Measurements from ENCODE around the gene RNF126.
"Not testable (repeated sequence)": the region's sequence is repeated elsewhere in the genome, so short reads cannot be mapped to it uniquely, and the experiment has no call there.

Gene RNF126

DNA sequence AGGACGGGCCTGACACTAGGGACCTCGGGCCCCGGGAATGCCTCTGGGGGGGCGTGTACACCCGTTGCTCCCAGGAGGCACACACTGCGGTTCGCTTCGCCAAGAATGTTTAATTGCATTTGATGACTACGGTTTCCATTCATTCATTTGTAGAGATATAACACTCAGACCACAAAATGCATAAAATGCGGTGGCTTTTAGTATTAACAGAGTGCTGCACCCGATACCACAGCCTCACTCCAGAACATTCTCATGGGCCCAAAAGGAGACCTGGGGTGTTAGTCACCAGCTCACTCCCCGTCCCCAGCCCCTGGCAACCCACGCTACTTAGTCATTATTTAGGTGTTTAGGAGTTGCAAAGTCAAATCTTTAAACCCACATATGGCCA is 51.5 kb downstream of the RNF126 start:
- no peak for DNase-seq (ENCODE audit: low read depth)

- no peak for DNase-seq (ENCODE audit: low read depth)
Measured at GRCh38 chr19:610801-611480, 52.1 kb downstream of the RNF126 start.

DNA sequence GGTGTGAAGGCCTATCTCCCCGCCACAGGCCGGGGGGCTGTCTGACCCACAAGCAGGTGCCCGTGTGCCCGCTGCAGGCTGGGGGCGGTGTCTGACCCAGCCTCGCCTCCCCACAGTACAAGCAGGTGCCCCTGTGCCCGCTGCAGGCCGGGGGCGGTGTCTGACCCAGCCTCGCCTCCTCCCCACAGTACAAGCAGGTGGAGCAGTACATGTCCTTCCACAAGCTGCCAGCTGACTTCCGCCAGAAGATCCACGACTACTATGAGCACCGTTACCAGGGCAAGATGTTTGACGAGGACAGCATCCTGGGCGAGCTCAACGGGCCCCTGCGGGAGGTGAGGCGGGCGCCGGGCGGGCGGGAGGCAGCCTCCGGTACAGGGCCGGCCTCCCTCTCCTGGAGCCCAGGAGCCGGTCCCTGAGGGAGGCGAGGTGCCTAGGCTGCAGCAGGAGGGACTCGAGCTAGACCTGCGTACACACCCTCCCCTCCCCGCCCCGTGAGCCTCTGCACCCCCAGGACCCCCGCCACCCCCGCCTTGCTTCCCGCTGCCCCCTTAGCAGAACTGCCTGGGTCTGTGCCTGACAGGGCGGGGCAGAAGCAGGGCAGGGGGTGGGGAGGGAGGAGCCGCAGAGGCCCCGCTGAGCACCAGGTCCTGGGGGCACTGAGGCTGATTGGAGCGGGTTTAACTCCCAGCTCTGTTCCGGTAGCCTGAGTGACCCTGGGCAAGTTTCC is 52.8 kb downstream of the RNF126 start:
- DNase-seq (ENCODE audit: low read depth) = no peak

GRCh38 chr19:609004-609346 is 54.0 kb downstream of the RNF126 start:
- DNase-seq (ENCODE audit: low read depth) = no peak

GRCh38 chr19:608155-609003 is 54.6 kb downstream of the RNF126 start:
- no peak for DNase-seq (ENCODE audit: low read depth)

DNA sequence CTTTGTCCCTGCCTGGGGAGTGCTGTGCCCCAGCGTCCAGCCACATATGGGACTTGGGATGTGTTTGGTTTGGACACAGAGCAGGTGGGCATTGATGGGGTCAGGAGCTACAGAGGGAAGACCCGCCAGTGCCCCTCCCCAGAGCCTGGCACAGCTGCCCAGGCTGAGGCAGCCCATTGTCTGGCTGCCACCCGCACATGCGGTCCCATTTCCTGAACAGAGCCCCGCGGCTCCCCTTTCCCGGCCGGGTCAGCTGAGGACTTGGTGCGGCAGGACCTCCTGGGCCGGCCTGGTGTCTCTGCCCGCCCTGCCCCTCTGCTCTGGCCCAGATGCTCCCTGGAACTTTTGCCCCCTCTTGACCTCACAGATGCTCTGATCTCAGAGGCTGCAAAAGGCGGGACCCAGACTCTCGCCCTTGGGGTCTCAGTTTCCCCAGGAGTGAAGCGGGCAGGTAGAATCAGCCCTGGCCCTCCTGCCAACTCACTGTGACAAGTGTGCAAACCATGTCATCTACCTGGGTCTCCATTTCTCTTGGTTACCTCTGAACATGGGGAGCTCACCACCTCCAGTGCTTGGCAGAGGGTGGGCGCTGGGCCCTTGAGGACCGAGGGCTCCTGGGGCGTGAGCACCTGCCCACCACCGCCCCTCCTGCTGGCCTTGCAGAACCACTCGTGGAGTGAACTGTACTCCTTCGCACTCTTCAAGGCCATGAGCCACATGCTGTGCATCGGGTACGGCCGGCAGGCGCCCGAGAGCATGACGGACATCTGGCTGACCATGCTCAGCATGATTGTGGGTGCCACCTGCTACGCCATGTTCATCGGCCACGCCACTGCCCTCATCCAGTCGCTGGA is 55.5 kb downstream of the RNF126 start:
- DNase-seq (ENCODE audit: low read depth) = no peak

- not testable (repeated sequence) for DNase-seq (ENCODE audit: low read depth)
Measured at GRCh38 chr19:605061-605971, 57.7 kb downstream of the RNF126 start.

DNA sequence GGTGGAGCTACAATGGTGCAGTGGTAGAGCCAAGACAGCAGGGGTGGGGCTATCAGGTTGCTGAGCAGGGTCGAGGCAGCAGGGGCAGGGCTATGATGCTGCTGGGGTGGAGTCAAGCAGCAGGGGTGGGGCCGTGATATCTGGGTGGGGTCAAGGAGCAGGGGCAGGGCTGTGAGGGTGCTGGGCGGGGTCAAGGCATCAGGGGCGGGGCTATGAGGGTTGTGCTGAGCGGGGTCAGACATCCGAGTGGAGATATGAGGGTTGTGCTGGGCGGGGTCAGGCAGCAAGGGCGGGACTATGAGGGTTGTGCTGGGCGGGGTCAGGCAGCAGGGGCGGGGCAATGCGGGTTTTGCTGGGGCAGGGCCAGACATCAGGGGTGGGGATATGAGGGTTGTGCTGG is 58.7 kb downstream of the RNF126 start:
- no peak for DNase-seq (ENCODE audit: low read depth)

- DNase-seq (ENCODE audit: low read depth) = not testable (repeated sequence)
Measured at GRCh38 chr19:603779-604178, 59.2 kb downstream of the RNF126 start.

DNA sequence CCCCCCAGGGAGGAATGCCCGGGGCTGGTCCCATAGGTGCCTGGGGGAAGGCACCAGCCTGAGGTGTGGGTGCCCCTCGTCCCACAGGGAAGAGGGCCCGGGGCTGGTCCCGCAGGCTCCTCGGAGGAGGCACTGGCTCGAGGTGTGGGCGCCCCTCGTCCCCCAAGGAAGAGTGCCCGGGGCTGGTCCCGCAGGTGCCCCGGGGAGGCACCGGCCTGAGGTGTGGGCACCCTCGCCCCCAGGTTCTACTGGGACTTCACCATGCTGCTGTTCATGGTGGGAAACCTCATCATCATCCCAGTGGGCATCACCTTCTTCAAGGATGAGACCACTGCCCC is 59.7 kb downstream of the RNF126 start:
- DNase-seq (ENCODE audit: low read depth) = not testable (repeated sequence)

DNA sequence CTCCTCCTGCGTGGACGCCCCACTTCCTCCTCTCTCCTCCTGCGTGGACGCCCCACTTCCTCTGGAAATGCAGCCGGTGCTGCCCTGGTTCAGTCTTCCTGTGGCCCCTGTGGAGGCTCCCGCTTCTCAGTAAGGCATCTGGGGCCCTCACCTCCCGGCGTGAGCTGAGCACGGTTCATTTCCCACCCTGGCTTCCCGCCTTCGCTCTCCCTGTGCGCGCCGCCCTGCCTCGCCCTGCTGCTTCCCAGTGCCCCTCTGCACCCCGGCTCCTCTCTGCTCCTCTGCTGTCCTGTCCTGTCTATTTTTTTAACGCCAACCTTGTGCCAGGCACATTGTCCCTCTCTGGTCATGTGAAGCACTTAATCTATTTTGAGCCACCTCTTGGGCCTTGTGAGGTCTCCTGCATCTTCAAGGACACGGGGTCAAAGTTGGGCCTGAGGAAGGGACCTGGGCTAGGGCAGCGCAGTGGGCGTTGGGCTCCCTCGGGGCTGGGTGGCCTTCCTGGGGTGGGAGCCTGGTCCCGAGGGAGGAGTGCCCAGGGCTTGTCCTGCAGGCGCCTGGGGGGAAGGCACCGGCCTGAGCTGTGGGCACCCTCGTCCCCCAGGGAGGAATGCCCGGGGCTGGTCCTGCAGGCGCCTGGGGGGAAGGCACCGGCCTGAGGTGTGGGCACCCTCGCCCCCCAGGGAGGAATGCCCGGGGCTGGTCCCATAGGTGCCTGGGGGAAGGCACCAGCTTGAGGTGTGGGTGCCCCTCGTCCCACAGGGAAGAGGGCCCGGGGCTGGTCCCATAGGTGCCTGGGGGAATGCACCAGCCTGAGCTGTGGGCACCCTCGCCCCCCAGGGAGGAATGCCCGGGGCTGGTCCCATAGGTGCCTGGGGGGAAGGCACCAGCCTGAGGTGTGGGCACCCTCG is 60.4 kb downstream of the RNF126 start:
- no peak for DNase-seq (ENCODE audit: low read depth)

- no peak for DNase-seq (ENCODE audit: low read depth)
Measured at GRCh38 chr19:601790-602189, 61.2 kb downstream of the RNF126 start.

DNA sequence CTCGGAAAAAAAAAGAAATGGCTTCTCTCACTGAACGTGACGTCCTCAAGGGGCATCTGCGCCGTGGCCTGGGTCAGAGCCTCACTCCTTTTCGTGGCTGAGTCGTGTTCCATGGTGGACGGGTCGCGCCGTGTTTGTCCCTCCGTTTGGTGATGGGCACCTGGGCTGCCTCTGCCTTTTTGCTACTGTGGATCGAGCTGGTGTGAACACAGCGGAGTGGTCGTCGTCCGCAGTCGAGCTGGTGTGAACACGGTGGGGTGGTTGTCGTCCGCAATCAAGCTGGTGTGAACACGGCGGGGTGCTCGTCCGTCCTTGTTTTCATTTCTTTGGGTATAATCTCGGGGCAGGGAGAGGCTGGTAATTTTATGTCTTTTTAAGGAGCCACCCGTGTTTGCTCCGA is 61.7 kb downstream of the RNF126 start:
- no peak for DNase-seq (ENCODE audit: low read depth)
